ENCODE measurements around the gene GPX5.
A peak's percentile ranks its signal among the peaks of the same experiment; 100 is the strongest.
"Not testable (repeated sequence)": the region's sequence is repeated elsewhere in the genome, so short reads cannot be mapped to it uniquely, and the experiment has no call there.

The GPX5 gene

GRCh38 chr6:28497893-28498292 lies 27.8 kb upstream of the GPX5 start:
- H3K27me3 Mint-ChIP-seq: peaks cover 45 to 61% of the 10 kb centered on the region in 2 donors
- no peaks in the 10 kb centered on the region for H3K4me1 Mint-ChIP-seq (ENCODE audit: low read depth in 2 of 2)

GRCh38 chr6:28501259-28501658 lies 24.4 kb upstream of the GPX5 start:
- no peaks in the 10 kb centered on the region for H3K4me1 Mint-ChIP-seq (ENCODE audit: low read depth in 2 of 2)
- no peaks in the 10 kb centered on the region for H3K9me3 Mint-ChIP-seq
- H3K4me3 Mint-ChIP-seq: no peak overlapping the region
- H3K36me3 Mint-ChIP-seq (ENCODE audit: insufficient read depth): no peaks in the 10 kb centered on the region
- no peak overlapping the region for H3K27ac Mint-ChIP-seq
- ATAC-seq (replicated peaks) (no peak), DNase-seq (no peak)
- H3K27me3 Mint-ChIP-seq: peaks cover 60 to 63% of the 10 kb centered on the region in 2 donors

More at GRCh38 chr6:28497893-28498292, 27.8 kb upstream of the GPX5 start:
- DNase-seq (no peak), ATAC-seq (replicated peaks) (no peak)
- Mint-ChIP-seq H3K4me3 (no peak overlapping the region), H3K36me3 (ENCODE audit: insufficient read depth) (no peaks in the 10 kb centered on the region), H3K9me3 (no peaks in the 10 kb centered on the region), H3K27ac (no peak overlapping the region)

DNA sequence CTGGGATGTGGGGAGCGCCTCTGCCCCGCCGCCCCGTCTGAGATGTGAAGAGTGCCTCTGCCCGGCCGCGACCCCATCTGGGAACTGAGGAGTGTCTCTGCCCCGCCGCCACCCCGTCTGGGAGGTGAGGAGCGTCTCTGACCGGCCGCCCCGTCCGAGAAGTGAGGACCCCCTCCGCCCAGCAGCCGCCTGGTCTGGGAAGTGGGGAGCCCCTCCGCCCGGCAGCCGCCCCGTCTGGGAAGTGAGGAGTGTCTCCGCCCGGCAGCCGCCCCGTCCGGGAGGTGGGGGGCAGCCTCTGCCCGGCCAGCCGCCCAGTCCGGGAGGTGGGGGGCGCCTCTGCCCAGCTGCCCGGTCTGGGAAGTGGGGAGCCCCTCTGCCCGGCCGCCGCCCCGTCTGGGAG lies 23.5 kb upstream of the GPX5 start:
- H3K27ac Mint-ChIP-seq; H3K4me1 Mint-ChIP-seq (ENCODE audit: low read depth in 2 of 2); H3K36me3 Mint-ChIP-seq (ENCODE audit: insufficient read depth); H3K9me3 Mint-ChIP-seq; H3K4me3 Mint-ChIP-seq; ATAC-seq (replicated peaks); DNase-seq: not testable (repeated sequence)
- peaks cover 62 to 68% of the 10 kb centered on the region in 2 donors for H3K27me3 Mint-ChIP-seq

- H3K9me3 Mint-ChIP-seq; H3K27ac Mint-ChIP-seq; ATAC-seq (replicated peaks); H3K4me1 Mint-ChIP-seq (ENCODE audit: low read depth in 2 of 2); DNase-seq; H3K36me3 Mint-ChIP-seq (ENCODE audit: insufficient read depth); H3K4me3 Mint-ChIP-seq: not testable (repeated sequence)
- H3K27me3 Mint-ChIP-seq: peaks cover 57 to 70% of the 10 kb centered on the region in 2 donors
Measured at GRCh38 chr6:28502709-28503305, 22.9 kb upstream of the GPX5 start.

GRCh38 chr6:28505733-28506132 lies 19.9 kb upstream of the GPX5 start:
- Mint-ChIP-seq H3K27me3 (peaks cover 49 to 55% of the 10 kb centered on the region in 2 donors), H3K36me3 (ENCODE audit: insufficient read depth) (no peaks in the 10 kb centered on the region), H3K4me3 (no peak overlapping the region), H3K4me1 (ENCODE audit: low read depth in 2 of 2) (no peaks in the 10 kb centered on the region), H3K27ac (no peak overlapping the region), H3K9me3 (no peaks in the 10 kb centered on the region)
- ATAC-seq (replicated peaks) (no peak), DNase-seq (no peak)

- Mint-ChIP-seq H3K27ac (no peak overlapping the region), H3K36me3 (ENCODE audit: insufficient read depth) (no peaks in the 10 kb centered on the region), H3K9me3 (no peaks in the 10 kb centered on the region), H3K27me3 (peaks cover 47 to 55% of the 10 kb centered on the region in 2 donors), H3K4me3 (no peak overlapping the region), H3K4me1 (ENCODE audit: low read depth in 2 of 2) (no peaks in the 10 kb centered on the region)
- no peak for ATAC-seq (replicated peaks)
- DNase-seq: no peak
Measured at GRCh38 chr6:28506807-28507475, 18.7 kb upstream of the GPX5 start.

DNA sequence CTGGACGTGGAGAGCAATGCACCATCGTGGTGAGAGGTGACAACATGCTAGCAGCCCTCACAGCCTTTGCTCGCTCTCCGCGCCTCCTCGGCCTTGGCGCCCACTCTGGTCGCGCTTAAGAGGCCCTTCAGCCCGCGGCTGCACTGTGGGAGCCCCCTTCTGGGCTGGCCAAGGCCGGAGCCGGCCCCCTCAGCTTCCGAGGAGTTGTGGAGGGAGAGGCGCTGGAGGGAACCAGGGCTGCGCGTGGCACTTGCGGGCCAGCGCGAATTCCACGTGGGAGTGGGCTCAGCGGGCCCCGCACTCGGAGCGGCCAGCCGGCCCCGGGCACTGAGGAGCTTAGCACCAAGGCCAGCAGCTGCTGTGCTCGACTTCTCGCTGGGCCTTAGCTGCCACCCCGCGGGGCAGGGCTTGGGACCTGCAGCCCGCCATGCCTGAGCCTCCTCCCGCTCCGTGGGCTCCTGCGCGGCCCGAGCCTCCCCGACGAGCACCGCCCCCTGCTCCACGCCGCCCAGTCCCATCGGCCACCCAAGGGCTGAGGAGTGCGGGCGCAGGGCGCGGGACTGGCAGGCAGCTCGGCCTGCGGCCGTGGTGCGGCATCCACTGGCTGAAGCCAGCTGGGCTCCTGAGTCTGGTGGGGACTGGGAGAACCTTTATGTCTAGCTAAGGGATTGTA lies 13.9 kb upstream of the GPX5 start:
- no peak for DNase-seq
- no peak for ATAC-seq (replicated peaks)
- Mint-ChIP-seq H3K9me3 (no peaks in the 10 kb centered on the region), H3K27me3 (peaks cover 45 to 46% of the 10 kb centered on the region in 2 donors), H3K4me1 (ENCODE audit: low read depth in 2 of 2) (no peaks in the 10 kb centered on the region), H3K36me3 (ENCODE audit: insufficient read depth) (no peaks in the 10 kb centered on the region), H3K4me3 (no peak overlapping the region), H3K27ac (no peak overlapping the region)

DNA sequence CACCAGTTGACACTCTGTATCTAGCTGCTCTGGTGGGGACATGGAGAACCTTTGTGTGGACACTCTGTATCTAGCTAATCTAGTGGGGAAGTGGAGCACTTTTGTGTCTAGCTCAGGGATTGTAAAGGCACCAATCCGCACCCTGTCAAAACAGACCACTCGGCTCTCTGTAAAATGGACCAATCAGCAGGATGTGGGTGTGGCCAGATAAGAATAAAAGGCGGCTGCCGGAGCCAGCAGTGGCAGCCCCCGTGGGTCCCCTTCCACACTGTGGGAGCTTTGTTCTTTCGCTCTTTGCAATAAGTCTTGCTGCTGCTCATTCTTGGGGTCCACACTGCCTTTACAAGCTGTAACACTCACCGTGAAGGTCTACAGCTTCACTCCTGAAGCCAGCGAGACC lies 13.3 kb upstream of the GPX5 start:
- not testable (repeated sequence) for H3K36me3 Mint-ChIP-seq (ENCODE audit: insufficient read depth); H3K9me3 Mint-ChIP-seq; H3K27ac Mint-ChIP-seq; DNase-seq; H3K4me3 Mint-ChIP-seq; ATAC-seq (replicated peaks); H3K4me1 Mint-ChIP-seq (ENCODE audit: low read depth in 2 of 2)
- H3K27me3 Mint-ChIP-seq: peaks cover 45% of the 10 kb centered on the region in 2 donors

- H3K27me3 Mint-ChIP-seq: peaks cover 65% of the 10 kb centered on the region in 2 donors
- DNase-seq: no peak
- no peaks in the 10 kb centered on the region for H3K9me3 Mint-ChIP-seq
- no peak for ATAC-seq (replicated peaks)
- no peaks in the 10 kb centered on the region for H3K4me1 Mint-ChIP-seq (ENCODE audit: low read depth in 2 of 2)
- H3K4me3 Mint-ChIP-seq: no peak within 1 kb of the TSS
- no peaks in the 10 kb centered on the region for H3K36me3 Mint-ChIP-seq (ENCODE audit: insufficient read depth)
- H3K27ac Mint-ChIP-seq: no peak within 1 kb of the TSS
Measured at GRCh38 chr6:28515676-28516075, 10.0 kb upstream of the GPX5 start, which contains the start of gene GPX6. Gene GPX6, minus strand, starts transcription at chr6:28515793. Its CDS starts 50 bp downstream, at chr6:28515743.

DNA sequence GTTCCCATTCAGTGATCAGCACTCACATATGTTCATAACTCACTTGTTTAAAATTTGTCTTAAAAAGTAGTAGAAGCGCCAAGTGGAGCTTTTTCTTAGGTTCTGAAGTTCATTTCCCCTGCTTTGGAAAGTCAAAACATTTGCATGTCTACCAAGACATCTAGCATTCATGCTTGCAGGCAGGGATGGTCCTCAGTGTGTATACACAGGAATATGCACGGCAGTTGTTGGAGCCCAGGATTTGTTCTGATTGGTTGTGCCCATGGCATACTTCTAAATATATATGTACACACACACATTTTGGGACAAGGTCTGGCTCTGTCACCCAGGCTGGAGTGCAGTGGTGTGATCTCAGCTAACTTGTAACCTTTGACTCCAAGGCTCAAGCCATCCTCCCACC lies 7.7 kb upstream of the GPX5 start:
- H3K4me3 Mint-ChIP-seq: no peak overlapping the region

DNA sequence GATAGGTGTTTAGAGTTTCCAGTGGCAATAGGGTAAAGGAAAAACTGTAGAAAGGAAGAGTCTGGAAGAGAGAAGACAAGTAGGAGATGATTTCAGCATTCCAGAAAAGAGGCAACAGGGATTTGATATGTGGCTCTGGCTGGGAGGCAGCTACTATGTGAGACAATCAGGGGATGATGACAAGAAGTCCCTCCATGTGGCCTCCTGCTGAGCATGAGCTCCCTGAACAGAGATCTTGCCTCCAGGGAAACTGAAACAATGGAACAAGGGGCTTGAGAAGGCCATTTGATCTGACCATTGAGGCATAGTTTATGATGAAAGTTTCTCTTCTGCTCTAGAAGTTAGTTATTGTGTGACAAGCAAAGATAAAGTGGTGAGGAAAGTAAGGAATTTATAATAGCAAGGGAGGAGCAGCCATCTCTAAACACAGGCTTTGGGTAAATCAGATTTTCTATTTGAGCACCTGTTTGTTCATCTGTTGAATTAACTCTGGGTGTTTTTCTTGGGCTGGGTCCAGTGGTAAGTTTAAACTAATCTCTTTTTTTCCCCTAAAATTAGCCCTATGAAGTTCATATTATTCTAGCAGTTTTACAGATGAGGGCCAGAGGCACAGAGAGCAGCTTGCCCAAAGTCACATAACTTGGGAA lies 3.0 kb upstream of the GPX5 start:
- H3K27ac Mint-ChIP-seq: no peak overlapping the region
- no peaks in the 10 kb centered on the region for H3K36me3 Mint-ChIP-seq (ENCODE audit: insufficient read depth)
- no peak for DNase-seq
- peaks cover 81 to 86% of the 10 kb centered on the region in 2 donors for H3K27me3 Mint-ChIP-seq
- no peak for ATAC-seq (replicated peaks)
- H3K4me3 Mint-ChIP-seq: no peak overlapping the region
- H3K4me1 Mint-ChIP-seq (ENCODE audit: low read depth in 2 of 2): peaks cover 0 to 4% of the 10 kb centered on the region in 2 donors
- H3K9me3 Mint-ChIP-seq: no peaks in the 10 kb centered on the region

More for the DNA sequence above, 7.7 kb upstream of the GPX5 start:
- no peak for DNase-seq
- no peaks in the 10 kb centered on the region for H3K36me3 Mint-ChIP-seq (ENCODE audit: insufficient read depth)
- H3K27ac Mint-ChIP-seq: no peak overlapping the region
- peaks cover 74 to 75% of the 10 kb centered on the region in 2 donors for H3K27me3 Mint-ChIP-seq
- H3K9me3 Mint-ChIP-seq: no peaks in the 10 kb centered on the region
- H3K4me1 Mint-ChIP-seq (ENCODE audit: low read depth in 2 of 2): peaks cover 0 to 2% of the 10 kb centered on the region in 2 donors
- no peak for ATAC-seq (replicated peaks)

- peaks cover 83 to 87% of the 10 kb centered on the region in 2 donors for H3K27me3 Mint-ChIP-seq
- no peaks in the 10 kb centered on the region for H3K36me3 Mint-ChIP-seq (ENCODE audit: insufficient read depth)
- no peak overlapping the region for H3K4me3 Mint-ChIP-seq
- no peaks in the 10 kb centered on the region for H3K9me3 Mint-ChIP-seq
- no peak overlapping the region for H3K27ac Mint-ChIP-seq
- ATAC-seq (replicated peaks): peak; percentile 68
- H3K4me1 Mint-ChIP-seq (ENCODE audit: low read depth in 2 of 2): peaks cover 0 to 4% of the 10 kb centered on the region in 2 donors
- DNase-seq: no peak
Measured at GRCh38 chr6:28523241-28523622, 2.4 kb upstream of the GPX5 start.

- H3K27me3 Mint-ChIP-seq: peaks cover 63 to 92% of the 10 kb centered on the region in 2 donors
- DNase-seq (no peak), ATAC-seq (replicated peaks) (no peak)
- H3K4me3 Mint-ChIP-seq: no peak overlapping the region
- H3K9me3 Mint-ChIP-seq: no peaks in the 10 kb centered on the region
- peaks cover 0 to 1% of the 10 kb centered on the region in 2 donors for H3K4me1 Mint-ChIP-seq (ENCODE audit: low read depth in 2 of 2)
- H3K36me3 Mint-ChIP-seq (ENCODE audit: insufficient read depth): no peaks in the 10 kb centered on the region
- H3K27ac Mint-ChIP-seq: no peak overlapping the region
Measured at GRCh38 chr6:28530777-28531176, 5.1 kb downstream of the GPX5 start.
